Measurements from ENCODE around the gene MAD2L1BP. TPM values are rescaled to one million over a fixed set of nuclear protein-coding genes. Genes with fewer than 3 reads are reported as not detected.
"Not testable (repeated sequence)": the region's sequence is repeated elsewhere in the genome, so short reads cannot be mapped to it uniquely, and the experiment has no call there.

MAD2L1BP gene
- total RNA-seq: 25.5 TPM
- long read RNA-seq, transcript MAD2L1BP-201 (3 exons, 1,301 nt): major isoform, 23 of 28 reads
- long read RNA-seq, partial matches to known transcripts: 3 of 28 reads
- long read RNA-seq, other reads (novel, unspliced or antisense): 2 of 28 reads

- DNase-seq (ENCODE audit: low spot score): peak; percentile 94
- intact Hi-C loops (cut with DNase I): no loop called here
Observed at GRCh38 chr6:43635387-43636307, at the start of gene MAD2L1BP. Gene MAD2L1BP (plus strand): TSS chr6:43635840. CDS start chr6:43635876, 36 bp downstream.

DNA sequence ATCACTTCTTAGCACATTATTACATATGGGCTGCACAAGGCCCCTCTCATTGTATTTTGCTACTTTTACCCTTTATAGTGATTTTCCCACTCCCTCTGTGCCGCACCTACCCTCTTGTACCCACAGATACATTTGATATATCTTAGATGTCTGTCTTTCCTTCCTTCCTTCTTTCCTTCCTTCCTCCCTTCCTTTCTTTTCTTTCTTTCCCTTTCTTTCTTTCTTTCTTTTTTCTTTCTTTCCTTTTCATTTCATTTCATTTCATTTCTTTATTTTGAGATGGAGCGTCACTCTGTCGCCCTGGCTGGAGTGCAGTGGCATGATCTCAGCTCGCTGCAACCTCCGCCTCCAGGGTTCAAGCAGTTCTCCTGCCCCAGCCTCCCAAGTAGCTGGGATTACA is 47.4 kb upstream of the MAD2L1BP start:
- DNase-seq (ENCODE audit: low spot score): no peak
- intact Hi-C loops (cut with DNase I): no loop called here

DNA sequence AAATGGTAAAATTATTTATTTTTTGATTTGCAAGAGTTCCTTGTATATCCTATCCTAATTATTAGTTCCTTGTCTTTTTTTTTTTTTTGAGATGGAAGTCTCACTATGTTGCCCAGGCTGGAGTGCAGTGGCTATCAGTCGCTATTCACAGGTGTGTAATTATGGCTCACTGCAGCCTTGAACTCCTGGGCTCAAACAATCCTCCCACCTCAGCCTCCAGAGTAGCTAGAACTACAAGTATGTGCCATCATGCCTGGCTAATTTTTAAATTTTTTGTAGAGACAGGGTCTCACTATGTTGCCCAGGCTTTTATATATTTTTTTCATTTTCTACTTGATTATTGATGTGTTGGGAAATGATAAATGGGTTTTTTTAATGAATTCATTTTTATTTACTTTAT is 46.1 kb upstream of the MAD2L1BP start:
- intact Hi-C loops (cut with DNase I): not testable (repeated sequence)

GRCh38 chr6:43593938-43594337 is 41.7 kb upstream of the MAD2L1BP start:
- intact Hi-C loops (cut with DNase I): no loop called here
- no peak for DNase-seq (ENCODE audit: low spot score)

More for the DNA sequence above, 46.1 kb upstream of the MAD2L1BP start:
- not testable (repeated sequence) for DNase-seq (ENCODE audit: low spot score)

DNA sequence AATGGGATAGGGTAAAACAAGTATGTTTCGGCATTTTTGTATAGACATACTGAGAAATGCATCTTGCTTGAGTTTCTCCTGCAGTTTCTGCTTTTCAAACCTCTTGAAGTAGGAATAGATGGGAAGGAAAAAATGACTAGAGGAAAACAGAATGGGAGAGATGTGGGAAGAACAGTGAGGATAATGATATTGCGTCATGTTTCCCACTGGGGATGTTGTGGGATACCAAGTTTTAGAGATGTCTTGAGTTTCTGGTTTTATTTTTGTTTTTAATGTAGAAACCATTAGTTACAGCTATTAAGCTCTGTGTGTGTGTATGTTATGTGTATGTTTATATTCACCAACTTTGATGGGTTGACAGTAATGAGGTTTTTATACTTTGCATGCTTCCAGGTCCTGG is 35.0 kb upstream of the MAD2L1BP start:
- intact Hi-C loops (cut with DNase I): no loop called here

GRCh38 chr6:43604174-43604573 is 31.5 kb upstream of the MAD2L1BP start:
- no peak for DNase-seq (ENCODE audit: low spot score)
- intact Hi-C loops (cut with DNase I): no loop called here

More for the DNA sequence above, 35.0 kb upstream of the MAD2L1BP start:
- DNase-seq (ENCODE audit: low spot score): no peak

DNA sequence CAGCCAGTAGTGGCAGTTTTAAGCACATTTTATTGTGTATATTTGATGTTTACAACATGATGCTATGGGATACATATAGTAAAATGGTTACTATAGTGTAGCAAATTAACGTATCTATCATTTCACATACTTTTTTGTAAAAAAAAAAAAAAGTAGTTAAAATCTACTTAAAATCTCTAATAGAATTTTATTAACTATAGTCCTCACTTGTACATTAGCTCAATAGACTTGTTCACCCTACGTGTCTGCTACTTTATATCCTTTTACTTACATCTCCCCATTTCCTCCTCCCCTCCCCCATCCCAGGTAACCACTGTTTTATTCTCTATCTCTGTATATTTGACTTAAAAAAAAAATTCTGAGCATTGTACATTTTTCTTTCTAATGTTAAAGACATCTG is 29.6 kb upstream of the MAD2L1BP start:
- DNase-seq (ENCODE audit: low spot score): no peak
- intact Hi-C loops (cut with DNase I): loop anchor here (5.0 kb wide), 1 partner anchor 476 kb away; no protein-coding TSS in a partner anchor

DNA sequence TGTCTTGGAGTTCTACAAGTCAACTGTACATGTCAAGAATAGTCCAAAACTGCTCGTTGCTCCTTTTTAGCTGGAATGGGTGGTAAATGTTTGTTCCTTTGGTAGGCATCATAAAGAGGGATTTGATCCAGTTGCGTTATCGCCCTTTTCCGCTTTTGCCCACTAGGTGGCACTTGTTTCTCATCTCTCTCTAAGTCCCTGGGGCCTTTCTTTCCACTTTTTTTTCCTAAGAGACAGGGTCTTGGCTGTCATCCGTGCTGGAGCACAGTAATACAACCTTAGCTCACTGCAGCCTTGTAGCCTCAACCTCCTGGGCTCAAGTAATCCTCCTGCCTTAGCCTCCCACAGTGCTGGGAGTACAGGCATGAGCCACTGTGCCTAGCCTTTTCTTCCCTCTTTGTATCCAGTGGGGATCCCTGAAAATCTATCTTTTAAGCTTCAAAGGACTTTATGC is 27.3 kb upstream of the MAD2L1BP start:
- intact Hi-C loops (cut with DNase I): loop anchor here (5.0 kb wide), 1 partner anchor 474 kb away; no protein-coding TSS in a partner anchor
- DNase-seq (ENCODE audit: low spot score): no peak

DNA sequence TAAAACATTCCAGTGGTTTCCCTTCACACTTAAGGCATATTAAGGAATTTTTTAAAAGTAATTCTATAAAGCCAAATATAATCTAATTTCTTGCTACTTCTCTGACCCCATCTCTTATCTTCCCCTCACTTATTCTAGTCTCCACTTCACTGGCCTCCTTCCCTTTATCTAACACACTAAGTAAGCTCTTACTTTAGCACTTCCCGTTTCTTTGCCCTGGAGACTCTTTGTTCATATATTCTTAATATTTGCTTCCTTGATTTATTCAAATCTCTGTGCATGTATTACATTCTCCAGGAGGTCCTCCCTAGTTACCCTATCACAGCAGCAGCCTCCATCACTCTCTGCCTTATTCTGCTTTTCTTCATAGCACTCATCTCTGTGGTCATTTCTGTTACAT is 26.8 kb upstream of the MAD2L1BP start:
- DNase-seq (ENCODE audit: low spot score): no peak
- intact Hi-C loops (cut with DNase I): loop anchor here (5.0 kb wide), 1 partner anchor 473 kb away; no protein-coding TSS in a partner anchor

- intact Hi-C loops (cut with DNase I): loop anchor here (5.0 kb wide), 1 partner anchor 473 kb away; no protein-coding TSS in a partner anchor
- no peak for DNase-seq (ENCODE audit: low spot score)
Observed at GRCh38 chr6:43609402-43609801, 26.2 kb upstream of the MAD2L1BP start.

GRCh38 chr6:43610431-43610830 is 25.2 kb upstream of the MAD2L1BP start:
- DNase-seq (ENCODE audit: low spot score): no peak
- intact Hi-C loops (cut with DNase I): no loop called here

DNA sequence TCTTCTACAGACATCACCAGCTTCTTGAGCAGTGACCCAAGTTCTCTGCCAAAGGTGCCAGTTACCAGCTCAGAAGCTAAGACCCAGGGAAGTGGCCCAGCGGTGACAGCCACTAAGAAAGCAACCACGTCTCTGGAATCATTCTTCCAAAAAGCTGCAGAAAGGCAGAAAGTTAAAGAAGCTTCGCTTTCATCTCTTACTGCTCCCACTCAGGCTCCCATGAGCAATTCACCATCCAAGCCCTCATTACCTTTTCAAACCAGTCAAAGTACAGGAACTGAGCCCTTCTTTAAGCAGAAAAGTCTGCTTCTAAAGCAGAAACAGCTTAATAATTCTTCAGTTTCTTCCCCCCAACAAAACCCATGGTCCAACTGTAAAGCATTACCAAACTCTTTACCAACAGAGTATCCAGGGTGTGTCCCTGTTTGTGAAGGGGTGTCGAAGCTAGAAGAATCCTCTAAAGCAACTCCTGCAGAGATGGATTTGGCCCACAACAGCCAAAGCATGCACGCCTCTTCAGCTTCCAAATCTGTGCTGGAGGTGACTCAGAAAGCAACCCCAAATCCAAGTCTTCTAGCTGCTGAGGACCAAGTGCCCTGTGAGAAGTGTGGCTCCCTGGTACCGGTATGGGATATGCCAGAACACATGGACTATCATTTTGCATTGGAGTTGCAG is 21.8 kb upstream of the MAD2L1BP start:
- intact Hi-C loops (cut with DNase I): no loop called here

GRCh38 chr6:43614396-43614730 is 21.3 kb upstream of the MAD2L1BP start:
- intact Hi-C loops (cut with DNase I): no loop called here
- DNase-seq (ENCODE audit: low spot score): no peak

More for the DNA sequence above, 21.8 kb upstream of the MAD2L1BP start:
- DNase-seq (ENCODE audit: low spot score): no peak

DNA sequence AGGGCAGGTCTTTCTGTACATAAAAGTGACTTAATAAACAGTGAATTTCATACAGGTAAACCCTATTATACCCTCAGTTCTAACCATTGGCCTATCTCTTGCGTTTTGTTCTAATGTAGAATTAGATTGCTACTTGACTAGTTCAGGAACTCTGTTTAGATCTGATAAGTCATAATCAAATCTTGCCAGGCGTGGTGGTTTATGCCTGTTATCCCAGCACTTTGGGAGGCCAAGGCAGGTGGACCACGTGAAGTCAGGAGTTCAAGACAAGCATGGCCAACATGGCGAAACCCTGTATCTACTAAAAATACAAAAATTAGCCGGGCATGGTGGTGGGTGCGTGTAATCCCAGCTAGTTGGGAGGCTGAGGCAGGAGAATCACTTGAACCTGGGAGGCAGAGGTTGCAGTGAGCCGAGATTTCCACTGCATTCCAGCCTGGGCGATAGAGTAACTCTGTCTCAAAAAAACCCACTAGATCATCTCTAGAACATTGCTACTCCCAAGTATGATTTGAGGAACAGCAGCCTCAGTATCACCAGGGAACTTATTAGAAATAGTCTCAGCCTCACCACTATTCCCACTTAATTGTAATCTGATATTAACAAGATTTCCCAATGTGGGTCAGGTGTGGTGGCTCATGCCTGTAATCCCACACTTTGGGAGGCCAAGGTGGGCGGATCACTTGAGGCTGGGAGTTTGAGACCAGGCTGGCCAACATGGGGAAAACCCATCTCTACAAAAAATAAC is 18.7 kb upstream of the MAD2L1BP start:
- no peak for DNase-seq (ENCODE audit: low spot score)
- intact Hi-C loops (cut with DNase I): no loop called here

DNA sequence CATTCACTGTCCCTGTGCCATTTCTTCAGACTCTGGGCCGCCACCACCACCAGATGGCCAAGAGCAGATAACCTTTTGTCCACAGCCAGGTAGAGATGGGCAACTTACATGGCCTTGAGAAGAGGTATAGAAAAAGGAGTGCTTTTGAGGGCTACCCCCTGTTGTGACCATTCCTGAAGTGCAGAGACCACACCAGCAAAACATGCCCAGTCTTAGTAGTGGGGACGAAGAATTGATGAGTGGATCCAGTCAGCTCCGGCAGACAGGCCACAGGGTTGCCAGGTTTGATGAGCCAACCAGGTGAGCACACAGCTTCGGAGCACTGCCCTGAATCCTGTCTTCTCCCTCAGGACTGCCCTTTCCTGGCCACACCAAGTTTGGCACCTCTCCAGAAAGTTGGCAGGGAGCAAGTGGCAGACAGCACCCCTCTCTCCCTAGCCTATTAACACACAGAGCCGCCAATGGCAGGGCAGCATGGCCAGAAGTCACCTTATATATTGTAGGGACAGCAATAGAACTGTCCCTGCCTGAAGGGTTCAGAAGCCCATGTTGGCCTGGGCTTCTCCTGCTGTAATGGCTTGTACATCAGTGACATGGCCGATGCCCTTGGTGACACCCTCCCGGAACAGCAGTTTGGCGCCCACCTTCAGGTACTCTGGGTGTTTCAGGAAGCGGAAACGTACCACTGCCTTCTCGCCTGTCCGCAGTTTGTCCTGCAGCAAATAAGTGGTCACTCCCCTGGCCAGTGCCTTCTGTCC is 14.4 kb upstream of the MAD2L1BP start:
- no peak for DNase-seq (ENCODE audit: low spot score)
- intact Hi-C loops (cut with DNase I): no loop called here

GRCh38 chr6:43621836-43622180 is 13.8 kb upstream of the MAD2L1BP start:
- no peak for DNase-seq (ENCODE audit: low spot score)
- intact Hi-C loops (cut with DNase I): no loop called here

GRCh38 chr6:43622541-43622940 is 13.1 kb upstream of the MAD2L1BP start:
- no peak for DNase-seq (ENCODE audit: low spot score)
- intact Hi-C loops (cut with DNase I): no loop called here

DNA sequence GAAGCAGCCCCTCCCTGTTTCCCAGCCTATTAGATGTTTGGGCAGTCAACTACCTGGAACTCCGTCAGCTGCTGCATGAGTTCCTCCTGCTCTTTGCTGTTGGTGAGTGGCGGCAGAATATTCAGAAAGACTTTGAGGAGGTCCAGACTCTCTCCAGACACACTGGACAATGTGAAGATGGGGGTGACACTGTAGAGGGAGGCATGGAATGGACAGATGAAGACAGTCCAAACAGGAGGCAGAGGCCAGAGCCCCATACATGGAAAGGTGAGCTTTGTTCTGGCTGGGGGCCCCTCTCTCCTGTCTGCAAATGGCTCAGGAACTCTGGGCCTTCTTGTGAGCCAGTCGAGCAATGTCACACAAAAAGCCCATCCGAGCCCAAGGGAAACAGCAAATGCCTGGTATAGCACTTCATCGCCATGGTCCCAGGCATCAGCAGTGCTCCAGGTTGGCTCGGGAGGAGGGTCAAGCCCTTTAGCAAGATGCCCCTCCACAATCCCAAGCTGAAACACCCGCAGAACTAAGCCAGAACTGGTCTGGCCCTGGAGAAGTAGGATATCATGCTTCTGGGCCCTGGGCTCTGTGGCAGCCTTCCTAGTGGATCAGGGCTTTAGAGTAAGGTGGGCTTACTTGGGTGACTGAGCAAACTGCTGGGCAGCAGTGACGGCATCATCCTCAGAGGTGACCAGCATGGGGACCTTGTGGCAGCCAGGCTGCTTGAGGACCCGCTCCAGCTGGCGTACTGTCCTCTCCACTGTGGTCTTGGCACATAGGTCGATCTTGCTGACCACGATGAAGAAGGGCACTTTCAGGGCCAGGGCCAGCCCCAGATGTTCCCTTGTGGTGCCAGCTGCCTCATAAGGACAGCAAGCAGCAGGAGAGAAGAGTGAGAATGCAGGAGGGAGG is 11.5 kb upstream of the MAD2L1BP start:
- no peak for DNase-seq (ENCODE audit: low spot score)
- intact Hi-C loops (cut with DNase I): no loop called here

Measured in cardiac septum (tissue), 1 donor.